HG03575 (cell line): ENCODE measurements around the gene LY9.

ENCODE experiments used
- ATAC-seq: cut with Tn5 transposase; IDR thresholded peaks from one replicate; pipeline ENCODE4 v1.9.1; 2021; ENCODE audit not compliant: unreplicated experiment, insufficient number of reproducible peaks, low FRiP score; ENCODE audit errors: extremely low read depth

Gene LY9

GRCh38 chr1:160795951-160796383 is at the start of gene LY9:
LY9 (plus strand) TSS chr1:160796174; CDS start chr1:160796188, 14 bp downstream.
- peak; percentile 51 for ATAC-seq

- no peak for ATAC-seq
Observed at GRCh38 chr1:160746836-160747500, 49.0 kb upstream of the LY9 start.

- ATAC-seq = no peak
Observed at GRCh38 chr1:160747717-160748116, 48.3 kb upstream of the LY9 start.

- no peak for ATAC-seq
Observed at GRCh38 chr1:160748181-160748877, 47.6 kb upstream of the LY9 start.

GRCh38 chr1:160748878-160749269 is 47.1 kb upstream of the LY9 start:
- no peak for ATAC-seq

GRCh38 chr1:160750608-160751007 is 45.4 kb upstream of the LY9 start:
- no peak for ATAC-seq

- no peak for ATAC-seq
Observed at GRCh38 chr1:160752406-160752805, 43.6 kb upstream of the LY9 start.

- no peak for ATAC-seq
Observed at GRCh38 chr1:160752924-160753323, 43.0 kb upstream of the LY9 start.

GRCh38 chr1:160753594-160753993 is 42.4 kb upstream of the LY9 start:
- ATAC-seq = no peak

GRCh38 chr1:160755461-160755860 is 40.5 kb upstream of the LY9 start:
- no peak for ATAC-seq

- no peak for ATAC-seq
Observed at GRCh38 chr1:160755911-160756848, 39.8 kb upstream of the LY9 start.

GRCh38 chr1:160756849-160757201 is 39.1 kb upstream of the LY9 start:
- ATAC-seq = no peak

- no peak for ATAC-seq
Observed at GRCh38 chr1:160758521-160758920, 37.5 kb upstream of the LY9 start.

- ATAC-seq = no peak
Observed at GRCh38 chr1:160759740-160760139, 36.2 kb upstream of the LY9 start.

GRCh38 chr1:160761046-160761445 is 34.9 kb upstream of the LY9 start:
- ATAC-seq = no peak

- ATAC-seq = no peak
Observed at GRCh38 chr1:160761886-160762285, 34.1 kb upstream of the LY9 start.

- ATAC-seq = no peak
Observed at GRCh38 chr1:160763993-160764392, 32.0 kb upstream of the LY9 start.

- no peak for ATAC-seq
Observed at GRCh38 chr1:160767395-160768294, 28.3 kb upstream of the LY9 start.

- no peak for ATAC-seq
Observed at GRCh38 chr1:160768295-160768657, 27.7 kb upstream of the LY9 start.
